ENCODE data around the gene NOSIP.

Gene NOSIP

GRCh38 chr19:49506575-49507105 lies 73.7 kb downstream of the NOSIP start:
- DNase-seq (ENCODE audit: low spot score), result no peak
